Measurements from ENCODE around the gene TVP23A.
"Not testable (repeated sequence)": the region's sequence is repeated elsewhere in the genome, so short reads cannot be mapped to it uniquely, and the experiment has no call there.

Gene TVP23A

DNA sequence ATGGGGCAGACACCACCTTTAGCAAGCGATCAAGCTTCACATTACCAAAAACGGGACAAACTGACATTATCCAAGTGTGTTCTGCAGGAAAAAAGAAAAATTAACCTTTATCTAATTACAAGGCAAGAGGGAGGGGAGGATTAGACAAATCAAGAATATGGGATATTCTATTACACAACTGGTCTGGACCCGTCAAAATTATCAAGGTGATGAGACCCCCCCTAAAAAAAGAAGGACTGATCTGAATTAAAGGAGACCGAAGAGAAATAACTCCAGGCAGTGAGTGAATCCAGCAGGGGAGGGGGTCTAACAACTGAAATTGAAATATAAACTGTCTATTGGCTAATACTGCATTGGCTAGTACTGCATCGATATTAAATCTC is 75.4 kb downstream of the TVP23A start:
- H3K4me3 Mint-ChIP-seq: peak overlapping the region; percentile 90
- no peaks in the 10 kb centered on the region for H3K9me3 Mint-ChIP-seq
- H3K4me1 Mint-ChIP-seq (ENCODE audit: low read depth): peaks cover 50% of the 10 kb centered on the region
- peaks cover 19% of the 10 kb centered on the region for H3K36me3 Mint-ChIP-seq (ENCODE audit: low read depth)
- peak overlapping the region; percentile 97 for H3K27ac Mint-ChIP-seq
- DNase-seq (ENCODE audit: low spot score): no peak
- H3K27me3 Mint-ChIP-seq (ENCODE audit: low read depth): peaks cover 2% of the 10 kb centered on the region

- no peak for DNase-seq (ENCODE audit: low spot score)
- no peak overlapping the region for H3K27ac Mint-ChIP-seq
- H3K36me3 Mint-ChIP-seq (ENCODE audit: low read depth): peaks cover 12% of the 10 kb centered on the region
- H3K4me3 Mint-ChIP-seq: no peak overlapping the region
- no peaks in the 10 kb centered on the region for H3K9me3 Mint-ChIP-seq
- peaks cover 59% of the 10 kb centered on the region for H3K4me1 Mint-ChIP-seq (ENCODE audit: low read depth)
- peaks cover 2% of the 10 kb centered on the region for H3K27me3 Mint-ChIP-seq (ENCODE audit: low read depth)
Observed at GRCh38 chr16:10741844-10742243, 76.8 kb downstream of the TVP23A start.

DNA sequence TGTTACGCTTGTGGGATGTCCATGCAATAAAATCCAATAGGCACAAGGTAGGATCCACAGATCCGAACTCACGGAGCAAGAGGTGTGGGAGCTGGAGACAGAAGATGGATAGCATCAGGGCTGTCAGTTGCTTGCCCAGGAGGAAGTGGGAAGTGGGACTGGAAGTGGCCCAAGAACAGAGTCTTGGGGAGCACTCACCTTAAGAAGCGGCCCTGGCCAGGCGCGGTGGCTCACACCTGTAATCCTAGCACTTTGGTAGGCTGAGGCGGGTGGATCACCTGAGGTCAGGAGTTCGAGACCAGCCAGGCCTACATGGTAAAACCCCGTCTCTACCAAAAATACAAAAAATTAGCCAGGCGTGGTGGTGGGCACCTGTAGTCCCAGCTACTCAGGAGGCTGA is 77.3 kb downstream of the TVP23A start:
- H3K4me1 Mint-ChIP-seq (ENCODE audit: low read depth): peaks cover 57% of the 10 kb centered on the region
- H3K4me3 Mint-ChIP-seq; H3K9me3 Mint-ChIP-seq; H3K27ac Mint-ChIP-seq; DNase-seq (ENCODE audit: low spot score); H3K27me3 Mint-ChIP-seq (ENCODE audit: low read depth): not testable (repeated sequence)
- peaks cover 12% of the 10 kb centered on the region for H3K36me3 Mint-ChIP-seq (ENCODE audit: low read depth)

DNA sequence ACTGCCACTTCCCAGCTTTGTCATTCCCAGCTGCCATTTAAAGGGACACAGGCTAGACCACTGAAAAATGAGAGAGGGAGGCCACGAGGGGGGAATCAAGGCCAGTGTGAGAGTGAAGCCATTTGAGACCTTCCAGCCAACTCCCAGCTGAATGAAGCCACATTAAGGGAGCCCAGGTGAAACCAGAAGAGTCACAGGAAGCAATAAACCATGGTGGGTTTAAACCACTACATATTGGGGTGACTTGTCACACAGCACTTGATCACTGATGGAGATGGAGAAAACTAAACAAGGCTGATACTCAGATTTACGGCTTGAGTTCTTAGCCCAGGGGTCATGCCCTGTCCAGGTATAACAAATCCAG is 77.8 kb downstream of the TVP23A start:
- H3K27me3 Mint-ChIP-seq (ENCODE audit: low read depth): peaks cover 2% of the 10 kb centered on the region
- H3K4me3 Mint-ChIP-seq: no peak overlapping the region
- H3K27ac Mint-ChIP-seq: no peak overlapping the region
- no peaks in the 10 kb centered on the region for H3K9me3 Mint-ChIP-seq
- peaks cover 57% of the 10 kb centered on the region for H3K4me1 Mint-ChIP-seq (ENCODE audit: low read depth)
- H3K36me3 Mint-ChIP-seq (ENCODE audit: low read depth): peaks cover 11% of the 10 kb centered on the region
- no peak for DNase-seq (ENCODE audit: low spot score)

DNA sequence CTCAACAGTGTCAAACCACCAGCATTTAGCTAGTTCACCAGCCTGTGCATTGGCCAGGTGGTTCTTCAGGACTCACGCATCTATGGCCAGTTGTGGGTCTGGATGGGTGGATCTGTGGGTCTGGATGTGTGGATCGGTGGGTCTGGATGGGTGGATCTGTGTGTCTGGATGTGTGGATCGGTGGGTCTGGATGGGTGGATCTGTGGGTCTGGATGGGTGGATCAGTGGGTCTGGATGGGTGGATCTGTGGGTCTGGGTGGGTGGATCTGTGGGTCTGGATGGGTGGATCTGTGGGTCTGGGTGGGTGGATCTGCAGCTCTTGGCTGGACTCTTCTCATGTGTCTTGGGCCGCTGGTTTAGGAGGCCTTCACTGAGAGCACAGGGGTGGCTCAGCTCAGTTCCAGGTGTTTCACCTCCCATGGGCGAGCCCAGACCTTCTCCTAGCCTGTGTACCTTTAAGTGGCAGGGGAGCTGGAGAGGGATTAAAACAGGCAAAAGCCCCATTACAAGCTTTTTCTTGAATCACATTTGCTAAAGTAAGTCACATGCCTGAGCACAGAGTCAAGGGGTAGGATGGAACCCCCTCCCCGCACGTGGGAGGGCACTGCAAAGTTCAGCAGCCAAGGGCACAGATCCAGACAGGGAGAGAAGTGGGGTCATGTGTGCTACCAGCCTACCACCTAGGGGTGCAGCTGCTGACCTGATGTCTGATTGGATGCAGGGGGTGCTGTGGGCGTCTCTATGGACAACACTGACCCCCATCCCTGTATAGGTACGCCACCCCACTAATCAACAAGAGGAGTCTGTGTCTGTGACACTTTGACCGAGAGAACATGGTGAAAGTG is 78.4 kb downstream of the TVP23A start:
- H3K4me3 Mint-ChIP-seq: no peak overlapping the region

GRCh38 chr16:10738231-10739077 is 80.1 kb downstream of the TVP23A start:
- Mint-ChIP-seq H3K4me1 (ENCODE audit: low read depth) (peaks cover 45% of the 10 kb centered on the region), H3K4me3 (no peak overlapping the region), H3K36me3 (ENCODE audit: low read depth) (no peaks in the 10 kb centered on the region), H3K9me3 (no peaks in the 10 kb centered on the region), H3K27ac (peak overlapping the region; percentile 63), H3K27me3 (ENCODE audit: low read depth) (no peaks in the 10 kb centered on the region)
- DNase-seq (ENCODE audit: low spot score): peak; percentile 70

More for the DNA sequence above, 78.4 kb downstream of the TVP23A start:
- Mint-ChIP-seq H3K27ac (peak overlapping the region; percentile 6), H3K9me3 (no peaks in the 10 kb centered on the region), H3K27me3 (ENCODE audit: low read depth) (peaks cover 2% of the 10 kb centered on the region), H3K4me1 (ENCODE audit: low read depth) (peaks cover 53% of the 10 kb centered on the region), H3K36me3 (ENCODE audit: low read depth) (peaks cover 5% of the 10 kb centered on the region)
- DNase-seq (ENCODE audit: low spot score): no peak

DNA sequence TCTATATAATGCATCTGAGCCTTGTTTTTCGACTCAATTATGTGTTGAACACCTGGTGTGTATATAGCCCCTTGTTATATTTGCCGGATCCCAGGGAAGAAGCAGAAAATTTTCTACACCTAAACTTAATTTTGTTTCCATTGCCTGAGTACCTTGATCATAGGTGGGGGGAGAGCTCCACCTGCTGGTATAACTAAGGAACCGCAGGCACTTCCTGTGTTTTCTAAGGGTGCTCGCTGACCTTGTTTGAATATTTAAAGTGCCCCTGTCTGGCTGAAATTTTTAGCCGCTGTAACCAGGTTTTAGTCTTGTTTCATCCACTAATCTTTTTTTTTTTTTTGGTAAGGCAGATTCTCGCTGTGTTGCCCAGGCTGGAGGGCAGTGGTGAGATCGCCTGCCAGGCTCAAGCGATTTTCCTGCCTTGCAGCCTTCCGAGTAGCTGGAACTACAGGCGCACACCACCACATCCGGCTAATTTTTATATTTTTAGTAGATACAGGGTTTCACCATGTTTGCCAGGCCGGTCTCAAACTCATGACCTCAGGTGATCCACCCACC is 81.4 kb downstream of the TVP23A start:
- Mint-ChIP-seq H3K4me1 (ENCODE audit: low read depth) (peaks cover 41% of the 10 kb centered on the region), H3K27me3 (ENCODE audit: low read depth) (no peaks in the 10 kb centered on the region), H3K4me3 (peak overlapping the region; percentile 51), H3K27ac (peak overlapping the region; percentile 70), H3K9me3 (no peaks in the 10 kb centered on the region), H3K36me3 (ENCODE audit: low read depth) (no peaks in the 10 kb centered on the region)
- DNase-seq (ENCODE audit: low spot score): peak; percentile 52

GRCh38 chr16:10731790-10732189 is 86.8 kb downstream of the TVP23A start:
- DNase-seq (ENCODE audit: low spot score): no peak
- Mint-ChIP-seq H3K4me3 (no peak overlapping the region), H3K27ac (no peak overlapping the region), H3K27me3 (ENCODE audit: low read depth) (peaks cover 2% of the 10 kb centered on the region), H3K4me1 (ENCODE audit: low read depth) (no peaks in the 10 kb centered on the region), H3K9me3 (no peaks in the 10 kb centered on the region), H3K36me3 (ENCODE audit: low read depth) (no peaks in the 10 kb centered on the region)

- H3K9me3 Mint-ChIP-seq: no peaks in the 10 kb centered on the region
- no peaks in the 10 kb centered on the region for H3K36me3 Mint-ChIP-seq (ENCODE audit: low read depth)
- H3K4me1 Mint-ChIP-seq (ENCODE audit: low read depth): no peaks in the 10 kb centered on the region
- DNase-seq (ENCODE audit: low spot score): no peak
- no peak overlapping the region for H3K4me3 Mint-ChIP-seq
- peaks cover 2% of the 10 kb centered on the region for H3K27me3 Mint-ChIP-seq (ENCODE audit: low read depth)
- H3K27ac Mint-ChIP-seq: no peak overlapping the region
Observed at GRCh38 chr16:10729104-10730048, 89.2 kb downstream of the TVP23A start.

- Mint-ChIP-seq H3K4me3 (no peak overlapping the region), H3K27ac (no peak overlapping the region), H3K9me3 (no peaks in the 10 kb centered on the region), H3K36me3 (ENCODE audit: low read depth) (no peaks in the 10 kb centered on the region), H3K4me1 (ENCODE audit: low read depth) (no peaks in the 10 kb centered on the region), H3K27me3 (ENCODE audit: low read depth) (peaks cover 2% of the 10 kb centered on the region)
- DNase-seq (ENCODE audit: low spot score): no peak
Observed at GRCh38 chr16:10728003-10728887, 90.3 kb downstream of the TVP23A start.
